SK-N-MC (cell line): ENCODE results near the gene VWCE.

Experiments
- DNase-seq: peaks from one replicate; pipeline ENCODE4 v3.0.0-alpha.2; 2011; ENCODE audit warnings: low read depth, low spot score
- H3K27ac ChIP-seq: fragments of 200-600 bp; sonication (generic); 2 replicates; pipeline ENCODE4 v1.5.1; 2016; ENCODE audit warnings: mixed run types
- H3K36me3 ChIP-seq: fragments of 200-600 bp; sonication (generic); 2 replicates; pipeline ENCODE4 v1.6.1; 2017; ENCODE audit warnings: antibody characterized with exemption, low read length, mixed read lengths; ENCODE audit not compliant: insufficient read depth
- H3K4me3 ChIP-seq: fragments of 200-600 bp; sonication (generic); 2 replicates; pipeline ENCODE4 v1.5.1; 2016
- H3K9ac ChIP-seq: fragments of 200-600 bp; sonication (generic); 2 replicates; pipeline ENCODE4 v1.8.0; 2017; ENCODE audit warnings: mixed run types, mixed read lengths; ENCODE audit not compliant: insufficient read length
- H3K9me3 ChIP-seq: fragments of 200-600 bp; sonication (generic); 2 replicates; pipeline ENCODE4 v1.6.1; 2017; ENCODE audit warnings: low read depth, mild to moderate bottlenecking, antibody characterized with exemption, low read length, moderate library complexity, mixed read lengths
- EZH2 ChIP-seq: fragments of 200-600 bp; sonication (generic); IDR thresholded peaks from one replicate; pipeline ENCODE4 v1.6.1; 2017; ENCODE audit warnings: antibody characterized with exemption
- FOXP2 ChIP-seq: optimal IDR thresholded peaks from 2 replicates; pipeline ENCODE3; 2011; ENCODE audit warnings: mild to moderate bottlenecking, moderate library complexity; ENCODE audit not compliant: insufficient read depth; ENCODE audit errors: extremely low read length, control extremely low read depth
- POLR2AphosphoS5 ChIP-seq: IDR thresholded peaks from 2 replicates; pipeline ENCODE4 v1.6.1; 2012; ENCODE audit warnings: mild to moderate bottlenecking, low read depth, low read length, borderline replicate concordance

VWCE gene

DNA sequence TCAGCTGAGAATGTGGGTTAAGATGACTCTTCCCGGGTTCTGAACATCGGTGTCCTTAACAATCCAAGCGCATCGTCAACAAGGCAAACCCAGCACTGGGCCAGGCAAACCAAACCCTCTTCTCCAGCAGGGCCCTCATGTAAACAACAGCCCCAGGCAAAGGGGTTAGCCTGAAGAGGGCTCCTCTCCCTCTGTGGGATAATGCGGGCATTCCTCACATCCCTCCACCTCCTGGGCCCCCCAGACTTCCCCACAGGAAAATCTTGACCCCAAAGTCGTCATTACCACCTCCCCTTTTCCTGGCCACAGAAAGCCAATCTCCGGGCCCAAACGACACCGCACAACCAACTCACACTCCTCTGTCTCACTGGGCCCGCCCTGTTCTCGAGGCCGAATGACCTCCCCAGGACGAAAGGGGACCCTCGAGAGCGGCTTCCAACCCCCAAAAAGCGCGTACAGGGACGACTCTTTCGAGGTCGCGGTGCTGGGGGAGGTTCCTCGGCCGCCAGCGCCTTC lies 37.2 kb upstream of the VWCE start:
- H3K36me3 ChIP-seq: peaks cover 27% of the 10 kb centered on the region
- peak overlapping the region; percentile 99 for H3K4me3 ChIP-seq
- H3K9ac ChIP-seq: peak overlapping the region; percentile 100
- DNase-seq: no peak
- H3K27ac ChIP-seq: peak overlapping the region; percentile 79; the same call in 1 of the 2 replicates
- H3K9me3 ChIP-seq: no peaks in the 10 kb centered on the region
- TF ChIP-seq POLR2AphosphoS5 (no peak), EZH2 (no peak), FOXP2 (no peak)

DNA sequence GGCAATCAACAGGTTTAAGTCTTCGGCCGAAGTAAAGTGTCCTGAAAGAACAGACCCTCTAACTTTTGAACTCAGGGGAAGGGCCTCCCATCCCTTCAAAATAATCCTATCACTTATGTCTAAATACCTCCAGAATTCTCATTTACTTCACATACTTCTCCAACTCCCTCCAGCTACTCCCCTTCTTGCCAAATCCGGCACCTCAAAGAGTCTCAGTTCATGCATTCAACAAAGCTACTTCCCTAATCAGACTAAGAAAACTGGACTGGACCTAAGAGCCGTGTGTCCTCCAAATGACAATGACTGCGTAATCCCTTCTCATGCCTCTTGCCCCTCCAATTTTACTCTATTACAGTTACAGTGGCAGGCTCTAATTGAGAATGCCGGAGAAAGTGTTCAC lies 36.5 kb upstream of the VWCE start:
- H3K9me3 ChIP-seq: no peaks in the 10 kb centered on the region
- H3K27ac ChIP-seq: no peak overlapping the region
- H3K9ac ChIP-seq: peak overlapping the region; percentile 100
- H3K4me3 ChIP-seq: peak overlapping the region; percentile 99
- DNase-seq: no peak
- no peak for TF ChIP-seq POLR2AphosphoS5
- no peak for TF ChIP-seq FOXP2
- TF ChIP-seq EZH2: no peak
- peaks cover 33% of the 10 kb centered on the region for H3K36me3 ChIP-seq

DNA sequence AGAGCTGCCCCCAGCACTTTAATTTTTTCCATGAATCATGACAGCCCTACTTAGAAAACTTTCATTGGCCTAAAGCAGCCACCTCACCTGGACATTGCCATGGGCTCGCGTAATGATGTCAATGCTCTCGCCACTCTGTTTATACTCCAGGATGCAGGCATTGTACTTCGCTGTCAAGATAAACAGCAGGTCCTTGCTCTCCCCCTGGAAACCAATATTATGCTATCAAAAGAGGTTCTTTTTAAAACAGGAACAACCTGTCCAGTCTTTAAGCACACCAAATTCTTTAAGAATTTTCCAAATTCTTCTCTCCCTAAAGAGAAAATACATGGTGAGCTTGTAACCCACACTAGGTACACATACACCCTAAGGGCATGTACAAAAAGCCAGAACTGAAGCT lies 34.8 kb upstream of the VWCE start:
- Histone ChIP-seq H3K9me3 (no peaks in the 10 kb centered on the region), H3K36me3 (peaks cover 50% of the 10 kb centered on the region), H3K4me3 (no peak overlapping the region), H3K27ac (no peak overlapping the region), H3K9ac (no peak overlapping the region)
- no peak for TF ChIP-seq EZH2
- no peak for TF ChIP-seq POLR2AphosphoS5
- TF ChIP-seq FOXP2: no peak
- DNase-seq: no peak

DNA sequence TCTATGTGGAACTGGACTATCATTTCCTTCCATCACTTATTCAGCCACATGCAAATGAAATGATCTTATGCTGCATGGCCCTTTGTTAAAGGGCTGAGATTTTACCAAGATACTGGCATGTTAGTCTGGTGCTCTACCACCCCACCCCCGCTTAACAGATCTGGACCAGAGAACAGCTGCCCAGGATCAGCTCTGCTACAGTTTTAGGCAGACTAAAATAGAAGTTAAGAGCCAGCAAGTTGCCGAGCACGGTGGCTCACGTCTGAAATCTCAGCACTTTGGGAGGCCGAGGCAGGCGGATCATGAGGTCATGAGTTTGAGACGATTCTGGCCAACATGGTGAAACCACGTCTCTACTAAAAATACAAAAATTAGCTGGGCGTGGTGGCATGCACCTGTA lies 33.2 kb upstream of the VWCE start:
- Histone ChIP-seq H3K36me3 (peaks cover 62% of the 10 kb centered on the region), H3K9me3 (no peaks in the 10 kb centered on the region), H3K9ac (no peak overlapping the region), H3K27ac (no peak overlapping the region), H3K4me3 (no peak overlapping the region)
- no peak for DNase-seq
- TF ChIP-seq FOXP2: no peak
- no peak for TF ChIP-seq POLR2AphosphoS5
- no peak for TF ChIP-seq EZH2

DNA sequence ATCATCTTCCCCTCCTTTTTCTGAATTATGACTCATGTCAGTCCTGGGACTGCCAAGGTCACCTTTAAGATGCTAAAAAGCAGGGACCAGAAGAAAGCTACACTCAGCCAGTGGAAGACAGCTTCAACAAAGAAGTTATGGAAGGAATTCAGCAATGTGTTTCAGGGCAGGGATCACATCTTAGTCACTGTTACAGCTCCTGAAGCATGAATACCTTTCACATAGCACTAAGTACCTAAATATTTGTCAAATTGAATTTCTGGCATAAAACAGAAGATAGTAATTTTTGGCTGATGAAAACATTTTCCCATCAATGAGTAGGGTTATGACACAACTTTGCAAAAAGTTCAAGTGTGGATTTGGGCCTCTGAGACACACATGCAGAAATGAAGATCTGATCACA lies 32.6 kb upstream of the VWCE start:
- DNase-seq: no peak
- Histone ChIP-seq H3K9ac (no peak overlapping the region), H3K27ac (no peak overlapping the region), H3K4me3 (no peak overlapping the region), H3K36me3 (peaks cover 69% of the 10 kb centered on the region), H3K9me3 (no peaks in the 10 kb centered on the region)
- TF ChIP-seq EZH2 (no peak), FOXP2 (no peak), POLR2AphosphoS5 (no peak)

DNA sequence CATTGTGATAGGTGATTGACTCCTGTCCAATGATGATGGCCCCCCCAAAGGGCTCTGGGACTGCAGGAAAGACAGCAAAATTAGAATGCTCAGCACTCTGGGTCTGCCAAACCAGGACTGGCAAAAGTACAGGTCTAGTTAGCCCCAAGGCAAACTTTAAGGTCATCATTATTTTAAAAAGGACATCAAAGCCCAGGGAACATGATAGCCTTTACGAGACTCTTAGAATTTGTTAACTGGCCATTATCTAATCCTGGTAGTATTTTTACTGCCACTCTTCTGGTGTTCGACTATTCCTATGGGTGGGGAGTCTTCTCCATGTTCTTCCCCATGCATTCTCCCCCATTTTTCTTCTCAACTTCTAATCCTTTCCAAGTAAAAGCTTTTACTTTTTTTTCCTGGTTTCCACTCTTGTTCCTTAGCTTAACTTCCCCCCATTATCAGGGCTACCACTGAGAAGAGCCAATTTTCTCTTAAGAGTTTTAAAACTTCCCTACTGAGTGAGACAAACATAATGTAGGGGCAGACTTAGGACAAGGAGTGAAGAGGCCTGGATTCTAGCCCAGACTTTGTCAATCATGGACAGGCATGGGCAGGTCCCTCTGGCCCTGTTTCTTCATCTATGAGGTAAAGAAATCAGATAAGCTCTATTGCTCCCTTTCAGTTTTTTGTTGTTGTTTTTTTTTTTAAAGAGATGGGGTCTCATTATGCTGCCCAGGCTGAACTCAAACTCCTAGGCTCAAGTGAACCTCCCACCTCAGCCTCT lies 30.7 kb upstream of the VWCE start:
- Histone ChIP-seq H3K9me3 (no peaks in the 10 kb centered on the region), H3K36me3 (peaks cover 88% of the 10 kb centered on the region), H3K27ac (no peak overlapping the region), H3K4me3 (no peak overlapping the region), H3K9ac (no peak overlapping the region)
- DNase-seq: no peak
- TF ChIP-seq FOXP2 (no peak), EZH2 (no peak), POLR2AphosphoS5 (no peak)

DNA sequence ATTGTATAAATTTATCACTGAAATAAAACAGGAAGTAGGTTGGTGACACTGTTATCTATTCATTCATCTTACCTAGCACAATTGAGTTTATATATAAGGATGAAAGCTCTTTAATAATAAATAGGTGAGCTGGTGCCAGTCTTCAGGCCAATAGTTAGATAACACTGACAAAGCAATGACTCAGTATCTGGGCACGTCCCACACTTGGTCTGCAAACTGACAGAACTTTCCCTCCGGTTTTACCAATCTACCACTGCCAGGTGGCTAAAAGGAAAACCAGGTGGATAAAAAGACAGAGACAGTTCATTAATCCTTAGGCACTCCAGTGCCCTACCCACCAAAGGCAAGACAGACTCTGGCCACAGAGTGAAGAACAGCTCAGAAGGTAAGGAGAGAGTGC lies 20.1 kb upstream of the VWCE start:
- H3K27ac ChIP-seq: no peak overlapping the region
- TF ChIP-seq FOXP2 (no peak), EZH2 (no peak), POLR2AphosphoS5 (no peak)
- H3K9me3 ChIP-seq: no peaks in the 10 kb centered on the region
- H3K36me3 ChIP-seq: peaks cover 83% of the 10 kb centered on the region
- H3K4me3 ChIP-seq: no peak overlapping the region
- H3K9ac ChIP-seq: no peak overlapping the region
- DNase-seq: no peak

DNA sequence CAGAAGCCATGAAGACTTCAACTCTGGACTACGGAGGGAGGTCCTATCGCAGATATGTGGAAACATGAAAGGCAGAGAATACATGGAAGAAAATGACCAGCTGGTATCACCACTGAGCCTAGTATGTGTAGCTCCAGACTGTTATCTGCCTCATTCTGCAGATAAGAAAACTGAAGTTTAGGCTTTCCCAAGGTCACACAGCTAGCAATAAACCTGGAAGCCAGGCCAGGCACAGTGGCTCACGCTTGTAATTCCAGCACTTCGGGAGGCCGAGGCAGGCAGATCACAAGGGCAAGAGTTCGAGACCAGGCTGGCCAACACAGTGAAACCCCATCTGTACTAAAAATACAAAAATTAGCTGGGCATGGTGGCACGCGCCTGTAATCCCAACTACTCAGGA lies 15.6 kb upstream of the VWCE start:
- TF ChIP-seq POLR2AphosphoS5 (no peak), FOXP2 (no peak), EZH2 (no peak)
- Histone ChIP-seq H3K36me3 (peaks cover 94% of the 10 kb centered on the region), H3K9me3 (no peaks in the 10 kb centered on the region), H3K9ac (no peak overlapping the region), H3K4me3 (no peak overlapping the region), H3K27ac (no peak overlapping the region)
- DNase-seq: no peak
